ENCODE data around the gene FAM149A.
A peak's percentile ranks its signal among the peaks of the same experiment; 100 is the strongest.

The FAM149A gene

GRCh38 chr4:186104114-186104889 is at the start of gene FAM149A:
Gene FAM149A (plus strand): TSS chr4:186104704.
- no peak for TF ChIP-seq CTCF (conservative IDR thresholded peaks at IDR 0.05; ENCODE audit: low read length)
- no peak for DNase-seq (ENCODE audit: low read depth)
- H3K4me3 ChIP-seq (ENCODE audit: low read length): no peak within 1 kb of the TSS; the same call in 1 of the 2 replicates

- DNase-seq (ENCODE audit: low read depth): no peak
- no peak overlapping the region for H3K4me3 ChIP-seq (ENCODE audit: low read length)
- no peak for TF ChIP-seq CTCF (conservative IDR thresholded peaks at IDR 0.05; ENCODE audit: low read length)
Measured at GRCh38 chr4:186058253-186058979, 46.1 kb upstream of the FAM149A start.

GRCh38 chr4:186058980-186059316 is 45.6 kb upstream of the FAM149A start:
- no peak for TF ChIP-seq CTCF (conservative IDR thresholded peaks at IDR 0.05; ENCODE audit: low read length)
- H3K4me3 ChIP-seq (ENCODE audit: low read length): no peak overlapping the region

GRCh38 chr4:186061921-186062320 is 42.6 kb upstream of the FAM149A start:
- H3K4me3 ChIP-seq (ENCODE audit: low read length): no peak overlapping the region
- DNase-seq (ENCODE audit: low read depth): no peak
- TF ChIP-seq CTCF (conservative IDR thresholded peaks at IDR 0.05; ENCODE audit: low read length): no peak

More at GRCh38 chr4:186058980-186059316, 45.6 kb upstream of the FAM149A start:
- no peak for DNase-seq (ENCODE audit: low read depth)

GRCh38 chr4:186067757-186068385 is 36.6 kb upstream of the FAM149A start:
- peak; percentile 51 for DNase-seq (ENCODE audit: low read depth)
- TF ChIP-seq CTCF (conservative IDR thresholded peaks at IDR 0.05; ENCODE audit: low read length): peak; percentile 57
- peak overlapping the region; percentile 68 for H3K4me3 ChIP-seq (ENCODE audit: low read length)

GRCh38 chr4:186068581-186069348 is 35.7 kb upstream of the FAM149A start, which contains the start of gene TLR3:
Gene TLR3 (plus strand): TSS chr4:186069156. CDS start chr4:186076620, 7,464 bp downstream.
- peak within 1 kb of the TSS; percentile 68 for H3K4me3 ChIP-seq (ENCODE audit: low read length)

More at GRCh38 chr4:186068581-186069348, 35.7 kb upstream of the FAM149A start, which contains the start of gene TLR3:
- DNase-seq (ENCODE audit: low read depth): peak; percentile 17
- no peak for TF ChIP-seq CTCF (conservative IDR thresholded peaks at IDR 0.05; ENCODE audit: low read length)

Data from AG10803 (cell line).